Stomach (tissue), 9 donors: ENCODE measurements around the gene NUAK1. TPM values are rescaled to one million over a fixed set of nuclear protein-coding genes. Genes with fewer than 3 reads are reported as not detected.

ENCODE experiments used
- DNase-seq, 2 donors: peaks; one replicate each; pipeline versions ENCODE4 v3.0.0 to v3.0.0-alpha.2; 2013 to 2019
- H3K27ac ChIP-seq, 5 donors: fragments of 200-600 bp in 4 of 5; sonication (generic) in 4 of 5; one replicate each; pipeline ENCODE4 v1.5.1; 2013 to 2019; ENCODE audit warnings: mild to moderate bottlenecking in 1 of 5, moderate library complexity in 1 of 5
- H3K27me3 ChIP-seq, 3 donors: fragments of 200-600 bp; sonication (generic); one replicate each; pipeline ENCODE4 v1.5.1; 2017 to 2019; ENCODE audit warnings: mixed run types in 1 of 3
- H3K36me3 ChIP-seq, 4 donors: fragments of 200-600 bp; sonication (generic); 1 replicate in 3 of 4; 2 replicates in 1 of 4; pipeline ENCODE4 v1.5.1; 2016 to 2019
- H3K4me1 ChIP-seq, 4 donors: fragments of 200-600 bp; sonication (generic); one replicate each; pipeline ENCODE4 v1.5.1; 2016 to 2019
- H3K4me3 ChIP-seq, 4 donors: fragments of 200-600 bp; sonication (generic) in 3 of 4; one replicate each; pipeline ENCODE4 v1.5.1; 2016 to 2019; ENCODE audit warnings: mild to moderate bottlenecking in 1 of 4
- H3K9me3 ChIP-seq, 4 donors: fragments of 200-600 bp; sonication (generic); one replicate each; pipeline ENCODE4 v1.5.1; 2016 to 2019
- CTCF ChIP-seq, 7 experiments: fragments of 450-650 bp in 4 of 7; fragments of 200-600 bp in 3 of 7; sonication (generic) in 3 of 7; IDR thresholded peaks; one replicate each; pipeline ENCODE4 v1.5.1; 2016 to 2019; ENCODE audit warnings: antibody characterized with exemption in 7 of 7, control low read depth in 2 of 7, mild to moderate bottlenecking in 1 of 7
- EP300 ChIP-seq: sonication (generic); formaldehyde crosslinking; IDR thresholded peaks from one replicate; pipeline ENCODE4 v1.6.1; 2017; ENCODE audit warnings: antibody characterized with exemption
- POLR2A ChIP-seq, 4 donors: fragments of 450-650 bp; IDR thresholded peaks; one replicate each; pipeline ENCODE4 v1.6.1; 2016; ENCODE audit warnings: antibody characterized with exemption in 4 of 4, control low read depth in 2 of 4, mild to moderate bottlenecking in 1 of 4, moderate library complexity in 1 of 4
- POLR2AphosphoS5 ChIP-seq, 3 donors: sonication (generic); formaldehyde crosslinking; IDR thresholded peaks; one replicate each; pipeline ENCODE4 v1.6.1; 2016; ENCODE audit warnings: antibody characterized with exemption in 3 of 3
- WGBS, 5 donors: extraction: QIAGEN DNeasy Blood & Tissue Kit in 3 of 5; methylation state at CpG; one replicate each; pipeline versions ENCODE4 v1.1.5 to v1.1.7; 2013 to 2018; 5-methylcytosine and 5-hydroxymethylcytosine counted together
- intact Hi-C: fragments of 100-400 bp; cut with DNase I; formaldehyde crosslinking; loops from one replicate; pipeline ENCODE4 v1.15.1; 2023; ENCODE audit warnings: low total_unique reads
- polyA plus RNA-seq, 3 donors: library from polyadenylated mRNA; stranded (reverse); fragments of 200-250 nt; gene quantifications; one replicate each; pipeline ENCODE4 v1.2.3, GENCODE V29; 2013
- total RNA-seq, 5 donors: library from RNA; depleted of rRNA; stranded (reverse); fragments of >200 nt; gene quantifications; one replicate each; pipeline versions ENCODE4 v1.1.0 to v1.2.3, GENCODE V29; 2014 to 2016
- donor health status: healthy with polysubstance abuse.
- donor health status: Bipolar disorder and iron deficiency.
- donor health status: healthy.

Gene NUAK1
- total and polyA plus RNA-seq, 8 donors: 0.58 to 79.0 (median 4.3) TPM

GRCh38 chr12:106134294-106134949 is 4.3 kb downstream of the NUAK1 start:
- H3K4me1 ChIP-seq: peaks cover 30 to 76% (median 51%) of the 10 kb centered on the region in 4 donors
- peak overlapping the region in 1 of 5 donors; percentile 36 for H3K27ac ChIP-seq
- no peaks in the 10 kb centered on the region for H3K36me3 ChIP-seq
- H3K9me3 ChIP-seq: no peaks in the 10 kb centered on the region
- H3K4me3 ChIP-seq: peak overlapping the region in 1 of 4 donors; percentile 79
- 42 to 62% (median 49%) methylated on average over 3 of the region's 3 CpGs for whole genome bisulfite sequencing, 5 donors
- DNase-seq: no peak
- no peak for TF ChIP-seq POLR2A (IDR thresholded peaks at IDR 0.05)
- no peak for TF ChIP-seq EP300
- TF ChIP-seq POLR2AphosphoS5 (IDR thresholded peaks at IDR 0.05): no peak
- no peak for TF ChIP-seq CTCF (IDR thresholded peaks at IDR 0.05)
- peaks cover 0 to 31% (median 8%) of the 10 kb centered on the region in 3 donors for H3K27me3 ChIP-seq
- intact Hi-C loops: no loop called here

- 74 to 78% (median 75%) methylated on average over 4 of the region's 4 CpGs for WGBS, 5 donors
- no peaks in the 10 kb centered on the region for H3K36me3 ChIP-seq
- TF ChIP-seq POLR2A (IDR thresholded peaks at IDR 0.05) (no peak), POLR2AphosphoS5 (IDR thresholded peaks at IDR 0.05) (no peak), EP300 (no peak), CTCF (IDR thresholded peaks at IDR 0.05) (no peak)
- no peaks in the 10 kb centered on the region for H3K9me3 ChIP-seq
- H3K4me1 ChIP-seq: peaks cover 26 to 69% (median 44%) of the 10 kb centered on the region in 4 donors
- DNase-seq: no peak
- no peak overlapping the region for H3K4me3 ChIP-seq
- H3K27ac ChIP-seq: no peak overlapping the region
- peaks cover 0 to 21% (median 3%) of the 10 kb centered on the region in 3 donors for H3K27me3 ChIP-seq
- intact Hi-C loops: no loop called here
Observed at GRCh38 chr12:106133136-106134087, 5.3 kb downstream of the NUAK1 start.

GRCh38 chr12:106132175-106133135 is 6.3 kb downstream of the NUAK1 start:
- 51 to 66% (median 57%) methylated on average over 7 of the region's 7 CpGs for WGBS, 5 donors
- peaks cover 17 to 59% (median 37%) of the 10 kb centered on the region in 4 donors for H3K4me1 ChIP-seq
- no peak for DNase-seq
- TF ChIP-seq POLR2A (IDR thresholded peaks at IDR 0.05) (no peak), CTCF (IDR thresholded peaks at IDR 0.05) (no peak), POLR2AphosphoS5 (IDR thresholded peaks at IDR 0.05) (no peak), EP300 (no peak)
- peak overlapping the region in 2 of 5 donors; percentile 7 to 30 for H3K27ac ChIP-seq
- H3K27me3 ChIP-seq: peaks cover 0 to 11% (median 0%) of the 10 kb centered on the region in 3 donors
- H3K9me3 ChIP-seq: no peaks in the 10 kb centered on the region
- intact Hi-C loops: no loop called here
- no peak overlapping the region for H3K4me3 ChIP-seq
- no peaks in the 10 kb centered on the region for H3K36me3 ChIP-seq
